Measurements from ENCODE around the gene AGAP4. TPM values are rescaled to one million over a fixed set of nuclear protein-coding genes. Genes with fewer than 3 reads are reported as not detected.
"Not testable (repeated sequence)": the region's sequence is repeated elsewhere in the genome, so short reads cannot be mapped to it uniquely, and the experiment has no call there.

AGAP4 gene
- total RNA-seq, 1 donor: 7.8 TPM

DNA sequence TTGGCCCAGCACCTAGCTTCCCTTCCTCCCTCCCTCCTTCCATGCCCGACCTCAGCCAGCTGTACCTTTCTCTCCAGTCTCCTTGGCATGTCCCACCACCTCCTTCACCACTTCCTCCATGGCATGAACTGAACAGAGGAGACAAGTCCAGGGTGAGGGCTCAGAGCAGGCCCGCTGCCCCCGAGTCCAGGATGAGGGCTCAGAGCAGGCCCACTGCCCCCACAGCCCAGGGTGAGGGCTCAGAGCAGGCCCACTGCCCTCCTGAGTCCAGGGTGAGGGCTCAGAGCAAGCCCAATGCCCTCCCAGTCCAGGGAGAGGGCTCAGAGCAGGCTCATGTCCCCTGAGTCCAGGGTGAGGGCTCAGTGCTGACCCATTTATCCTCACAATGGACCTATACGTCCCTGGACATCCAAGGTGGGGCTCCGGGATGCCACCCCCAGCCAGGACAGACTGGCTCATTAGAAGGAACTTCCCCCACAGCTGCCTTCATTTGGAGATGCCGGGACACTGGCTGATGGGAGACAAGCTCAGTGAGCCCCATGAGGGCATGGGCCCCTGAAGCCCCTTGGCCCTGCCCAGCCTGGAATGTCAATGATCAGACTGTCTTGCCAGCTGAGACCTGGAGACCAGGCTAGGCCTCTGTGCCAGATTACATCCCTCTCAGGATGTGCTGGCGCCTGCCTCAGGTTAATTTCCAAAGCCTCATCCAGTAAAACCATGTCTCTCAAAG is 30.0 kb downstream of the AGAP4 start:
- no peak for TF ChIP-seq CTCF (IDR thresholded peaks at IDR 0.05; ENCODE audit: insufficient read depth, low read depth, low read length)
- DNase-seq (ENCODE audit: low read depth): no peak
- no peak overlapping the region for H3K4me3 ChIP-seq (ENCODE audit: low read depth, low read length)

DNA sequence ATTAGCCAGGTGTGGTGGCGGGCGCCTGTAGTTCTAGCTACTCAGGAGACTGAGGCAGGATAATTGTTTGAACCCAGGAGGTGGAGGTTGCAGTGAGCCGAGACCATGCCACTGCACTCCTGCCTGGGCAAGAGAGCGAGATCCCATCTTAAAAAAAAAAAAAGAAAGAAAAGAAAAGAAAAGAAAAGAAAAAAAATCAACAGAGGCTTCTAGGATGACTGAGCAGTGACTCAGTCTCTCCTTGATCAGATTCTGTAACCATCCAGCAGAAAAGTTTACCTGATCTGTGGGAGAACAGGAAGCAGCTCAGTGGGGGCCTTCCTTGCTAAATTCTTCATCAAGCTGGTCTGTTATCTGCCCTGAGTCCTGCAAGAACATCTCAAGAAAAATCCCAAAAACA is 33.2 kb downstream of the AGAP4 start:
- H3K4me3 ChIP-seq (ENCODE audit: low read depth, low read length); DNase-seq (ENCODE audit: low read depth): not testable (repeated sequence)

DNA sequence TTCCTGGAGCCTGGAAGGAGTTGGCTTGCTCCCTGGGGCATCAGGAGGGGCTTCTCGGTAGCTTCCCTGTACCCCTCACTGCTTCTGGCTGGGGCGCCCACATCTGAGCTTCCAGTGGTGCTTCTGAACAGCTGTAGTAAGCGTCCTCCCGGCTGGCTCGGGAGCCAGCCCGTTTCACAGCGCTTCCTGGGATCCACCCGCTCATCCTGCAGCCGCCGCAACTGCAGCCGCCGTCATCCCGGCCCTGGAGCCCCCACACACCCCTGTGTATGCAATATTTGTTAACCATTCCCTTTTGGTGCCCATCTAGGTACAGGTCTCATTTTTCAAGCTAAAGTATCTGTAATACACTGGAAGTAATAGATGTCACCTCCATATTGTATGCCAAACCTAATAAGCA is 34.3 kb downstream of the AGAP4 start:
- DNase-seq (ENCODE audit: low read depth); H3K4me3 ChIP-seq (ENCODE audit: low read depth, low read length): not testable (repeated sequence)

GRCh38 chr10:45811075-45811474 is 36.2 kb downstream of the AGAP4 start:
- TF ChIP-seq CTCF (IDR thresholded peaks at IDR 0.05; ENCODE audit: insufficient read depth, low read depth, low read length): no peak
- peak; percentile 3 for DNase-seq (ENCODE audit: low read depth)
- no peak overlapping the region for H3K4me3 ChIP-seq (ENCODE audit: low read depth, low read length)

DNA sequence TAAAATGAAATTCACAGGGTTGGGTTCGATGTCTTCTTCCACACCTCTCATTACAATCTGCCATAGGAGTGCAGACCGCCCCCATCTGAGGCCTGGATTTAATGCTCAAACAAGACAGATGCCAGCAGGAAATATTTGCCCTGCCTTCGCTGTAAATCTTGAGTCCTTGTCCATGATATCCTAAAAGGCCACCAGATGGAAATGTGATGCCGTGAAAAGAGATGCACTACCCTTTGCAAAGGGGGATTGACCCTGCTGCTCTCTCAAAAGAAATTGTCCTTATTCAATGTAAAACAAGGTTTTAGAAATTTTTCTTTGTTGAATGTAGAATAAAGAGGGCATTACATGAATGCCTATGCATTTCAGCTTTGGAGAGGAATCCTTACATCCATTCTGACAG is 37.5 kb downstream of the AGAP4 start:
- peak; percentile 3 for DNase-seq (ENCODE audit: low read depth)
- H3K4me3 ChIP-seq (ENCODE audit: low read depth, low read length): no peak overlapping the region
- TF ChIP-seq CTCF (IDR thresholded peaks at IDR 0.05; ENCODE audit: insufficient read depth, low read depth, low read length): no peak

DNA sequence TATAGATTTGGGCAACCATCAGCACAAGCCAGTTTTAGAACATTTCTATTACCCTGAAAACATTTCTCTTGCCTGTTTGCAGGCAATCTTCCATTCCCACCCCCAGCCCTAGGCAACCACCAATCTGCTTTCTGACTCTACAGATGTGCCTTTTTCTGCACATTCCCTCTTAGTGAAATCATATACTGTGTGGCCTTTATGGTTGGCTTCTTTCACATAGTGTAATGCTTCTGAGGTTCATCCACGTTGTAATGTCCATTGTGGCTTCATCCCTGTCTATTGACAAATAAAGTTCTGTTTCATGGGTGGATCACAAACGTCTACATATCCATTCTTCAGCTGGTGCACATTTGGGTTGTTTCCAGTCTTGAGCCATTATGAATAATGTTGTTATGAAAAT is 42.3 kb downstream of the AGAP4 start:
- not testable (repeated sequence) for H3K4me3 ChIP-seq (ENCODE audit: low read depth, low read length)
- DNase-seq (ENCODE audit: low read depth): peak; percentile 2

DNA sequence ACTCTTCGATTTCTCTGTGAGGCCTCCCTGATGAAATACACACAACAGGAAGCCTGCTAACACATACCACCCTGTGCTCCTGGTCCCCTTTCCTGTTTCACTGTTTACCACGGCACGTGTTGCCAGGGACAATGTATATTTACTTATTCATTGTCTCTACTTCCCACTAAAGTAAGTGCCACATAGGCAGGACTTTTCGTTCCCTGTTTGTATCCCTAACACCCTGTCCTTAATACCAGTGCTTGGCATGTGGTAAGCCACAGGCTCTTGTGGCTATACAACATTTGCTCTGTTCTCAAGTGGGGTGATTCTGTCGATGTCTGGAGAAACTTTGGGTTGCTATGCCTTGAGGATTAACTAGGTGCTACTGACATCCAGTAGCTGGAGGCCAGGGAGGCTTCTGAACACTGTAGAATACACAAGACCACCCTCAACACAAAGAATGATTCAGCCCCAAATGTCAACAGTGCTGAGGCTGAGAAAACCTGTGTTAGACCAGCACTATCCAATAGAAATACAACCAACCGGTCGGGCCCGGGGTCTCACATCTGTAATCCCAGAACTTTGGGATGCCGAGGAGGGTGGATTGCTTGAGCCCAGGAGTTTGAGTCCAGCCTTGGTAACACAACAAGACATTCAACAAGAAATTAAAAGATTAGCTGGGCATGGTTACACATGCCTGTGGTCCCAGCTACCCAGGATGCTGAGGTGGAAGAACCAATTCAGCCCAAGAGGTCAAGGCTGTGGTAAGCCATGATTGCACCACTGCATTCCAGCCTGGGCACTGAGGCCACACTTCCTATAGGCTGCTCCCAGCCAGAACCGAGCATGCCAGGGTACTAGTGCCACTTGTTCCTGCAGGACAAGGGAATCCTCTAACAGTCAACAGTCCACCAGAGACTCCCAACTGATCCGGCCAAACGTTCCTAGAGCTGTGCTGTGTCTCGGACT is 44.0 kb downstream of the AGAP4 start:
- DNase-seq (ENCODE audit: low read depth): peak; percentile 52
- H3K4me3 ChIP-seq (ENCODE audit: low read depth, low read length): not testable (repeated sequence)

- DNase-seq (ENCODE audit: low read depth); H3K4me3 ChIP-seq (ENCODE audit: low read depth, low read length): not testable (repeated sequence)
These were observed 52.5 kb downstream of the AGAP4 start for GRCh38 chr10:45794761-45795160.

DNA sequence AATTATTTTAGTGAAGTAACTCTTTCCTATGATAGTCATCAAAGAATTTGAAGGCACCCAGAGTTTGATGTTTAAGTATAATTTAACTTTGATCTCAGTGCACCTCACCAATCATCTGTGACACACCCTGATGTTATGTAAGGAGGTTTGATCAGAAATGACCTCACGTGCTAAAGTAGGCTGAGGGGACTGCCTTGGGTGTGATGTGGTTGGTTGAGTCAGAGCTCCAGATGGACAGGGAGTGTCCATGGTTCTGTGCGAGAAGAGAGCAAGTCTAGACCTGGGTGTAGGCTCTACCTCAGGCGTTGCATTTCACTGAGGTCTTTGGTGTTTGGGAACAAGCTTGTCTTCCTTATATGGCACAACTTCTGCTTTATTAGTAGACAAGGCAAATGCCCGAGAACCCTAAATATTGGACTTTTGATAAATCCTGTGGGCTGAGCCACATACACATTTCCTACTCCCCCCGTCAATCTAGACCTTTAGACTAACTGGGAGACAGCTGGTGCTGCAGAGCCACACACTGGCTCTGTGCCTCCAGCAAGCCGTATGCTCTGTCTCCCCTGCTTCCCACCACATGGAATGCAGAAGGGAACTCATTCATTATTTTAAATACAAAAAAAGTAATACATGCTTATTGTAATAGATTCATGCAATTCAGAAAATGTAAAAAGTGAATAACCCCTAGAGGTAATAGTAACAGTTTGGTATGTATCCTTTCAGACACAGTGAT is 56.4 kb downstream of the AGAP4 start:
- not testable (repeated sequence) for H3K4me3 ChIP-seq (ENCODE audit: low read depth, low read length); DNase-seq (ENCODE audit: low read depth)

- H3K4me3 ChIP-seq (ENCODE audit: low read depth, low read length): not testable (repeated sequence)
These were observed 57.3 kb downstream of the AGAP4 start for GRCh38 chr10:45789991-45790390.

GRCh38 chr10:45787212-45787741 is 60.0 kb downstream of the AGAP4 start:
- not testable (repeated sequence) for H3K4me3 ChIP-seq (ENCODE audit: low read depth, low read length); DNase-seq (ENCODE audit: low read depth)

More at GRCh38 chr10:45789991-45790390, 57.3 kb downstream of the AGAP4 start:
- DNase-seq (ENCODE audit: low read depth): not testable (repeated sequence)

GRCh38 chr10:45786217-45786616 is 61.1 kb downstream of the AGAP4 start:
- DNase-seq (ENCODE audit: low read depth); H3K4me3 ChIP-seq (ENCODE audit: low read depth, low read length): not testable (repeated sequence)
